ENCODE measurements around the gene CIDEC. TPM values are rescaled to one million over a fixed set of nuclear protein-coding genes. Genes with fewer than 3 reads are reported as not detected.
A peak's percentile ranks its signal among the peaks of the same experiment; 100 is the strongest.
"Not testable (repeated sequence)": the region's sequence is repeated elsewhere in the genome, so short reads cannot be mapped to it uniquely, and the experiment has no call there.

CIDEC gene
- total RNA-seq, 2 experiments from 2014 or later, result not detected

DNA sequence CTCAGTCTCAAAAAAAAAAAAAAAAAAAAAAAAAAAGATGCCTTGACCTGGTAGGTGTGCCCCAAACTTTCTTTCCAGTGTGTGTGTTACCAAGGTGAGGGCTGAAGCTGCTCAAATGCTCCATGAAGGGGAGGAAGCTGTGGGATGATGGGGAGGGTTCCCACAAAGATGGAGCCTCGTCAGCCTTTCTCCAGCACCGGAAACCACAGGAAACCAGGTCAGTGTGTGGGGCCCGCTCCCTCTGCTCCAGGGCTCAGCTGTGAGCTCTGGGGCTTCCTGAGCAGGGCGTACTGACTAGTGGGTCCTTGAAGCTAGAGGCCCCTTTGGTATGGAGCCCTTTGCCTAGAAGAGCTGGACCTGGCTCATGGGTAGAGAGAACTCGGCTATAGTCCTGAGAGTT lies 21.9 kb upstream of the CIDEC start:
- peak overlapping the region; percentile 28 for H3K4me3 ChIP-seq (ENCODE audit: low read length)
- ChIA-PET CTCF (interaction anchor here (0.8 to 1.0 kb wide), 2 partner anchors 21 to 31 kb away, joined by 3 to 4 read pairs; no protein-coding TSS in a partner anchor), POLR2A (interaction anchor here (1.3 to 3.8 kb wide), 4 partner anchors 10 to 31 kb away, joined by 3 to 30 read pairs (median 8); partner anchors contain the start of genes CRELD1 and JAGN1)
- Mint-ChIP-seq H3K27me3 (no peaks in the 10 kb centered on the region), H3K4me3 (peak overlapping the region; percentile 15), H3K27ac (peak overlapping the region; percentile 63), H3K9me3 (no peaks in the 10 kb centered on the region), H3K4me1 (ENCODE audit: low read depth) (peaks cover 27% of the 10 kb centered on the region), H3K36me3 (ENCODE audit: low read depth) (no peaks in the 10 kb centered on the region)
- intact Hi-C loops (cut with DNase I, micrococcal nuclease), result no loop called here
- TF ChIP-seq, protein P1, sequence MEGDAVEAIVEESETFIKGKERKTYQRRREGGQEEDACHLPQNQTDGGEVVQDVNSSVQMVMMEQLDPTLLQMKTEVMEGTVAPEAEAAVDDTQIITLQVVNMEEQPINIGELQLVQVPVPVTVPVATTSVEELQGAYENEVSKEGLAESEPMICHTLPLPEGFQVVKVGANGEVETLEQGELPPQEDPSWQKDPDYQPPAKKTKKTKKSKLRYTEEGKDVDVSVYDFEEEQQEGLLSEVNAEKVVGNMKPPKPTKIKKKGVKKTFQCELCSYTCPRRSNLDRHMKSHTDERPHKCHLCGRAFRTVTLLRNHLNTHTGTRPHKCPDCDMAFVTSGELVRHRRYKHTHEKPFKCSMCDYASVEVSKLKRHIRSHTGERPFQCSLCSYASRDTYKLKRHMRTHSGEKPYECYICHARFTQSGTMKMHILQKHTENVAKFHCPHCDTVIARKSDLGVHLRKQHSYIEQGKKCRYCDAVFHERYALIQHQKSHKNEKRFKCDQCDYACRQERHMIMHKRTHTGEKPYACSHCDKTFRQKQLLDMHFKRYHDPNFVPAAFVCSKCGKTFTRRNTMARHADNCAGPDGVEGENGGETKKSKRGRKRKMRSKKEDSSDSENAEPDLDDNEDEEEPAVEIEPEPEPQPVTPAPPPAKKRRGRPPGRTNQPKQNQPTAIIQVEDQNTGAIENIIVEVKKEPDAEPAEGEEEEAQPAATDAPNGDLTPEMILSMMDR (IDR thresholded peaks at IDR 0.05), result no peak
- no peaks in the 10 kb centered on the region for H3K9me3 ChIP-seq (ENCODE audit: control insufficient read depth in 1 of 2, insufficient read depth in 1 of 2, low read length in 2 of 2)
- no peaks in the 10 kb centered on the region for H3K27me3 ChIP-seq (ENCODE audit: control insufficient read depth in 1 of 2, insufficient read depth in 2 of 2, low read length in 2 of 2)
- H3K27ac ChIP-seq (ENCODE audit: low read depth in 1 of 2, low read length in 2 of 2), result peak overlapping the region in 1 of 2 donors; percentile 40
- peaks cover 25% of the 10 kb centered on the region for H3K4me1 ChIP-seq (ENCODE audit: insufficient read depth, low read length)
- ATAC-seq (ENCODE audit: poor library complexity) (peak; percentile 67), DNase-seq (peak in 6 of 14 experiments; percentile 15 to 67 (median 46))
- no peaks in the 10 kb centered on the region for H3K36me3 ChIP-seq (ENCODE audit: insufficient read depth, low read length)

DNA sequence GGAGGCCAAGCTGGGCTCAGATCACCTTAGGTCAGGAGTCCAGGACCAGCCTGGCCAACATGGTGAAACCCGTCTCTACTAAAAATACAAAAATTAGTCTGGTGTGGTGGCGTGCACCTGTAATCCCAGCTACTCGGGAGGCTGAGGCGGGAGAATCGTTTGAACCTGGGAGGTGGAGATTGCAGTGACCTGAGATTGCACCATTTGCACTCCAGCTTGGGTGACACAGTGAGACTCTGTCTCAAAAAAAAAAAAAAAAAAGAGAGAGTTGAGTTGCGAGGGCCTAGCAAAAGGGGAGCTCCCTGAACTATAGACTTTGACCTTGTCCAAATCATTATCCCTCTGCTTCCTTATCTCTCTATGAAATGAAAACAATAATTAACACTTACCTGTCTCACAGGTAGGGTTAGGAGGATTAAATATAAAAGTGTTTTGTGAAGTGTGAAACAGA lies 20.9 kb upstream of the CIDEC start:
- ATAC-seq (ENCODE audit: poor library complexity); H3K4me3 ChIP-seq (ENCODE audit: low read length); DNase-seq; H3K36me3 ChIP-seq (ENCODE audit: insufficient read depth, low read length); H3K9me3 Mint-ChIP-seq; intact Hi-C loops (cut with DNase I, micrococcal nuclease); H3K27me3 ChIP-seq (ENCODE audit: control insufficient read depth in 1 of 2, insufficient read depth in 2 of 2, low read length in 2 of 2); H3K36me3 Mint-ChIP-seq (ENCODE audit: low read depth); H3K9me3 ChIP-seq (ENCODE audit: control insufficient read depth in 1 of 2, insufficient read depth in 1 of 2, low read length in 2 of 2); H3K27me3 Mint-ChIP-seq; H3K27ac Mint-ChIP-seq; H3K4me3 Mint-ChIP-seq; CTCF ChIA-PET: not testable (repeated sequence)
- Histone ChIP-seq H3K27ac (ENCODE audit: low read depth in 1 of 2, low read length in 2 of 2) (peak overlapping the region in 1 of 2 donors; percentile 40), H3K4me1 (ENCODE audit: insufficient read depth, low read length) (peaks cover 25% of the 10 kb centered on the region)
- H3K4me1 Mint-ChIP-seq (ENCODE audit: low read depth), result peaks cover 32% of the 10 kb centered on the region
- POLR2A ChIA-PET, result interaction anchor here (1.3 to 3.8 kb wide), 3 partner anchors 10 to 32 kb away, joined by 3 to 30 read pairs (median 12); partner anchors contain the start of genes CRELD1 and JAGN1

DNA sequence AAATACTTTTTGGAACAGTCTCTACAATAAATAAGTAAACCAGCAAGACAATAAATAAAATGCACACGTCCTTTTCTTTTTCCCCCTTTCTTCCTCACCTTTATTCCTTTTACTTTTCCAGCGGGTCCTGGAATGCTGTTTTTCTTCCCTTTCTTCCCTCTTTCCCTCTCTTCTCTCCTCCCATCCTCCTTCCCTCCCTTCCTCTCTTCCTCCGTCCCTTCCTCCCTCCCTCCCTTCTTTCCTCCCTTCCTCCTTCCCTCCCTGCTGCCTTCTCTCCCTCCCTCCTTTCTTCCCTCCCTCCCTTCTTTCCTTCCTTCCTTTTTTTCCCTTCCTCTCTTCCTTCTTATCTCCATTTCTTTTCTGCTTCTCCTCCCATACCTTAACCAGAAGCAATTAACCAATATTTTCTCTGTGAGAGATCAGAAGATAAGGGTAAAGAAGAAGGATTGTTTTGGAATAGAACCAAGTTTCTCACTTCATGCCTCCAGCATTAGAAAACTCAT lies 19.3 kb upstream of the CIDEC start:
- POLR2A ChIA-PET, result no interaction called here
- Histone ChIP-seq H3K36me3 (ENCODE audit: insufficient read depth, low read length) (no peaks in the 10 kb centered on the region), H3K4me1 (ENCODE audit: insufficient read depth, low read length) (peaks cover 31% of the 10 kb centered on the region), H3K4me3 (ENCODE audit: low read length) (no peak overlapping the region), H3K27me3 (ENCODE audit: control insufficient read depth in 1 of 2, insufficient read depth in 2 of 2, low read length in 2 of 2) (no peaks in the 10 kb centered on the region), H3K9me3 (ENCODE audit: control insufficient read depth in 1 of 2, insufficient read depth in 1 of 2, low read length in 2 of 2) (no peaks in the 10 kb centered on the region), H3K27ac (ENCODE audit: low read depth in 1 of 2, low read length in 2 of 2) (no peak overlapping the region)
- ATAC-seq (ENCODE audit: poor library complexity) (no peak), DNase-seq (no peak)
- TF ChIP-seq, protein P1 (IDR thresholded peaks at IDR 0.05), result no peak
- Mint-ChIP-seq H3K4me1 (ENCODE audit: low read depth) (peaks cover 43% of the 10 kb centered on the region), H3K36me3 (ENCODE audit: low read depth) (peaks cover 6% of the 10 kb centered on the region), H3K27ac (no peak overlapping the region), H3K27me3 (no peaks in the 10 kb centered on the region), H3K4me3 (no peak overlapping the region), H3K9me3 (no peaks in the 10 kb centered on the region)
- CTCF ChIA-PET, result no interaction called here
- intact Hi-C loops (cut with DNase I, micrococcal nuclease), result no loop called here

Measured in CD4-positive, alpha-beta T cell (primary cell).